ENCODE results near the gene KRTAP5-2. TPM values are rescaled to one million over a fixed set of nuclear protein-coding genes. Genes with fewer than 3 reads are reported as not detected.
"Not testable (repeated sequence)": the region's sequence is repeated elsewhere in the genome, so short reads cannot be mapped to it uniquely, and the experiment has no call there.

The KRTAP5-2 gene
- total RNA-seq, 2 donors from 2014 or later, result not detected

DNA sequence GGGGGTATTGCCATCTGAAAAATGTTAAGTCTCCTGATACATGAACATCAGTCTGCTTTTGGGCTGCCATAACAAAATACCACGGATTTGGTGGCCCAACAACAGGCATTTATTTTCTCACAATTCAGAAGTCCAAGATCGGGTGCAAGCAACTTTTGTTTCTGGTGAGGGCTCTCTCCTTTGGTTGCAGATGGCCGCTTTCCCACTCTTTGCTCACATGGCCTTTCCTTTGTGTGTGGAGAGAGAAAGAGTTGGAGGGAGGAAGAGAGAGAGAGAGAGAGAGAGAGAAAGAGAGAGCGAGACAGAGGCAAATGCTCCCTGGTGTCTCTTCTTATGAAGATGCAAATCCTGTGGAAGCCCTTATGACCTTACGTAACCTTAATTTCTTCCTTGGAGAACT lies 2.5 kb upstream of the KRTAP5-2 start:
- 66 to 90% methylated on average over 3 to 4 of the region's 5 CpGs for WGBS, 2 experiments (ENCODE audit: insufficient coverage in 1 of 2, insufficient read length in 1 of 2)
- Histone ChIP-seq H3K9ac (ENCODE audit: extremely low read depth, low read length, poor library complexity, severe bottlenecking) (no peak overlapping the region), H3K36me3 (ENCODE audit: control insufficient read depth, insufficient read depth, low read length) (no peaks in the 10 kb centered on the region), H3K4me3 (ENCODE audit: low read length) (no peak overlapping the region), H3K4me1 (ENCODE audit: control insufficient read depth, insufficient read depth, low read length) (no peaks in the 10 kb centered on the region), H3K27me3 (ENCODE audit: control insufficient read depth, insufficient read depth, low read length, poor library complexity, severe bottlenecking) (no peaks in the 10 kb centered on the region), H3K27ac (ENCODE audit: low read depth, low read length) (no peak overlapping the region), H3K9me3 (ENCODE audit: control insufficient read depth, low read length) (no peaks in the 10 kb centered on the region)
- H3K9me3 Mint-ChIP-seq, result peaks cover 16% of the 10 kb centered on the region
- peaks cover 34% of the 10 kb centered on the region for H3K27me3 Mint-ChIP-seq (ENCODE audit: insufficient read depth)
- TF ChIP-seq, protein P1, sequence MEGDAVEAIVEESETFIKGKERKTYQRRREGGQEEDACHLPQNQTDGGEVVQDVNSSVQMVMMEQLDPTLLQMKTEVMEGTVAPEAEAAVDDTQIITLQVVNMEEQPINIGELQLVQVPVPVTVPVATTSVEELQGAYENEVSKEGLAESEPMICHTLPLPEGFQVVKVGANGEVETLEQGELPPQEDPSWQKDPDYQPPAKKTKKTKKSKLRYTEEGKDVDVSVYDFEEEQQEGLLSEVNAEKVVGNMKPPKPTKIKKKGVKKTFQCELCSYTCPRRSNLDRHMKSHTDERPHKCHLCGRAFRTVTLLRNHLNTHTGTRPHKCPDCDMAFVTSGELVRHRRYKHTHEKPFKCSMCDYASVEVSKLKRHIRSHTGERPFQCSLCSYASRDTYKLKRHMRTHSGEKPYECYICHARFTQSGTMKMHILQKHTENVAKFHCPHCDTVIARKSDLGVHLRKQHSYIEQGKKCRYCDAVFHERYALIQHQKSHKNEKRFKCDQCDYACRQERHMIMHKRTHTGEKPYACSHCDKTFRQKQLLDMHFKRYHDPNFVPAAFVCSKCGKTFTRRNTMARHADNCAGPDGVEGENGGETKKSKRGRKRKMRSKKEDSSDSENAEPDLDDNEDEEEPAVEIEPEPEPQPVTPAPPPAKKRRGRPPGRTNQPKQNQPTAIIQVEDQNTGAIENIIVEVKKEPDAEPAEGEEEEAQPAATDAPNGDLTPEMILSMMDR (conservative IDR thresholded peaks at IDR 0.05), result no peak
- DNase-seq, result no peak
- H3K4me3 Mint-ChIP-seq, result no peak overlapping the region
- peaks cover 2% of the 10 kb centered on the region for H3K36me3 Mint-ChIP-seq (ENCODE audit: low read depth)
- H3K4me1 Mint-ChIP-seq, result peaks cover 9% of the 10 kb centered on the region
- no peak overlapping the region for H3K27ac Mint-ChIP-seq

DNA sequence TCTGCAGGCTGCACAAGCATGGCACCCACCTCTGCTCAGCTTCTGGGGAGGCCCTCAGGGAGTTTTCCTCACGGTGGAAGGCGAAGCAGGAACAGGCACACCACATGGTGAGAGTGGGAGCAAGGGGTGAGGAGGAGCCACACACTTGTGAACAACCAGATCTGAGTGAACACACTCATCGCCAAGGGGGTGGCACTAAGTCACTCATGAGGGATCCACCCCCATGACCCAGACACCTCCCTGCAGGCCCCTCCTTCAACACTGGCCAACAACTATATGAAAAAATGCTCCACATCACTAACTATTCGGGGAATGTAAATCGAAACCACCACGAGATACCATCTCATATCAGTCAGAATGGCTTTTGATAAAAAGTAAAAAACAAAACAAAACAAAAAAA lies 722 bp upstream of the KRTAP5-2 start:
- Histone ChIP-seq H3K9ac (ENCODE audit: extremely low read depth, low read length, poor library complexity, severe bottlenecking) (no peak overlapping the region), H3K27ac (ENCODE audit: low read depth, low read length) (no peak overlapping the region), H3K4me1 (ENCODE audit: control insufficient read depth, insufficient read depth, low read length) (no peaks in the 10 kb centered on the region), H3K27me3 (ENCODE audit: control insufficient read depth, insufficient read depth, low read length, poor library complexity, severe bottlenecking) (no peaks in the 10 kb centered on the region), H3K9me3 (ENCODE audit: control insufficient read depth, low read length) (no peaks in the 10 kb centered on the region), H3K4me3 (ENCODE audit: low read length) (no peak overlapping the region), H3K36me3 (ENCODE audit: control insufficient read depth, insufficient read depth, low read length) (no peaks in the 10 kb centered on the region)
- TF ChIP-seq, protein P1 (conservative IDR thresholded peaks at IDR 0.05), result no peak
- Mint-ChIP-seq H3K36me3 (ENCODE audit: low read depth) (peaks cover 2% of the 10 kb centered on the region), H3K4me3 (no peak overlapping the region), H3K9me3 (peaks cover 16% of the 10 kb centered on the region), H3K27me3 (ENCODE audit: insufficient read depth) (peaks cover 36% of the 10 kb centered on the region), H3K27ac (no peak overlapping the region), H3K4me1 (peaks cover 9% of the 10 kb centered on the region)
- 60 to 91% methylated on average over 1 to 6 of the region's 6 CpGs for WGBS, 2 experiments (ENCODE audit: insufficient coverage in 1 of 2, insufficient read length in 1 of 2)
- no peak for DNase-seq

DNA sequence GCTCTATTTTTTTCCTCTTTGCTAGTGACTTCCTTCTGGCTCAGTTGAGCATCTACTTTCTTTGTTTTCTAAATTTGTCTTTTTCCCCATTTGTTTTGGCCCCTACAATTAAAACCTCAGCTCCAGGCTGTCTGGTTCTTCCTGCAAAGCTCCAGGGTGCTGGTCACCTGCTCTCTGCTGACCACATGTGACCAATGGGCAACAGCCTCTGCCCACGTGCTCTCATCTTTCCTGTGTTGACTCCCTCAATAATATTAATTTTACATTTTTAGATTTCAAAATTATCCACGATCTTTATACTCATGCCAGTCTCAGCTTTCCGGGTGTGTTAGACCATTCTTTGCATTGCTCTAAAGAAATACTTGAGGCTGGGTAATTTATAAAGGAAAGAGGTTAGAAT lies 312 bp upstream of the KRTAP5-2 start:
- H3K27me3 ChIP-seq (ENCODE audit: control insufficient read depth, insufficient read depth, low read length, poor library complexity, severe bottlenecking); H3K4me3 ChIP-seq (ENCODE audit: low read length); H3K27ac ChIP-seq (ENCODE audit: low read depth, low read length); H3K9me3 ChIP-seq (ENCODE audit: control insufficient read depth, low read length); H3K4me1 Mint-ChIP-seq; H3K4me3 Mint-ChIP-seq; H3K36me3 ChIP-seq (ENCODE audit: control insufficient read depth, insufficient read depth, low read length); H3K27ac Mint-ChIP-seq; DNase-seq; H3K9ac ChIP-seq (ENCODE audit: extremely low read depth, low read length, poor library complexity, severe bottlenecking); H3K4me1 ChIP-seq (ENCODE audit: control insufficient read depth, insufficient read depth, low read length); H3K36me3 Mint-ChIP-seq (ENCODE audit: low read depth): not testable (repeated sequence)
- 91 to 100% methylated on average over 1 to 3 of the region's 3 CpGs for WGBS, 2 experiments (ENCODE audit: insufficient coverage in 1 of 2, insufficient read length in 1 of 2)
- Mint-ChIP-seq H3K9me3 (peaks cover 16% of the 10 kb centered on the region), H3K27me3 (ENCODE audit: insufficient read depth) (peaks cover 36% of the 10 kb centered on the region)

- Histone ChIP-seq H3K9ac (ENCODE audit: extremely low read depth, low read length, poor library complexity, severe bottlenecking) (no peak overlapping the region), H3K4me1 (ENCODE audit: control insufficient read depth, insufficient read depth, low read length) (no peaks in the 10 kb centered on the region), H3K27ac (ENCODE audit: low read depth, low read length) (no peak overlapping the region), H3K27me3 (ENCODE audit: control insufficient read depth, insufficient read depth, low read length, poor library complexity, severe bottlenecking) (no peaks in the 10 kb centered on the region), H3K4me3 (ENCODE audit: low read length) (no peak overlapping the region), H3K36me3 (ENCODE audit: control insufficient read depth, insufficient read depth, low read length) (no peaks in the 10 kb centered on the region), H3K9me3 (ENCODE audit: control insufficient read depth, low read length) (no peaks in the 10 kb centered on the region)
- 90 to 98% methylated on average over 6 to 10 of the region's 10 CpGs for WGBS, 2 experiments (ENCODE audit: insufficient coverage in 1 of 2, insufficient read length in 1 of 2)
- TF ChIP-seq, protein P1 (conservative IDR thresholded peaks at IDR 0.05), result no peak
- Mint-ChIP-seq H3K9me3 (peaks cover 14% of the 10 kb centered on the region), H3K4me3 (no peak overlapping the region), H3K4me1 (peaks cover 9% of the 10 kb centered on the region), H3K27ac (no peak overlapping the region), H3K36me3 (ENCODE audit: low read depth) (peaks cover 2% of the 10 kb centered on the region), H3K27me3 (ENCODE audit: insufficient read depth) (peaks cover 43% of the 10 kb centered on the region)
- DNase-seq, result no peak
These were observed 632 bp downstream of the KRTAP5-2 start for GRCh38 chr11:1597331-1597993.

DNA sequence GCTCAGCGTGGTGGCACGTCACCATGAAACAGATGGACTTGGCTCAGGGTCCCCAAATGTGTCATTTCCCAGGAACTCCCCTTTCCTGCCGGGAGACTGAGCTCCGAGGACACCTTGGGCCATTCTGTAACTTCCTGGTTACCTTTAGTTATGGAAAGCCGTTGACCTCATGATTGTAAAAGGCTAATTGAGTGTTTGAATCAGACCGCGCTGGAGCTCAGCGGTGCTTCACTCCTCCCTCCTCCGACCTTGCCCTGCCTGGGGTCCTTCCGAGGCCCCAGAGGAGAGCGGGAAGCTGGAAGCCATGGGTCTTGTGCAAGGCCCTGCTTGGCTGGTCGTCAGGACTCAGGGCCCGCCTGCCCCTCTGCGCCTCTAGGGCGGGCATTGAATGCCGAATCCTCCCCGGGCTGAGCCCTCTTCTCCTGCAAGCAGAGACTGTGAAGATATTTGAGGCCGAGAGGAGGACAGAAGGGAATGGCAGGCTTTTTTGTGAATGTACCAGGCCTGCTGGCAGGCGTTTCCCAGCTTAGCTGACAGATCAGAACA lies 1.4 kb downstream of the KRTAP5-2 start:
- WGBS, 2 experiments (ENCODE audit: insufficient coverage in 1 of 2, insufficient read length in 1 of 2), result 68 to 88% methylated on average over 10 to 19 of the region's 19 CpGs
- H3K27ac Mint-ChIP-seq; H3K4me3 ChIP-seq (ENCODE audit: low read length); H3K9ac ChIP-seq (ENCODE audit: extremely low read depth, low read length, poor library complexity, severe bottlenecking); H3K4me1 Mint-ChIP-seq; H3K9me3 Mint-ChIP-seq; H3K4me1 ChIP-seq (ENCODE audit: control insufficient read depth, insufficient read depth, low read length); H3K36me3 Mint-ChIP-seq (ENCODE audit: low read depth); H3K36me3 ChIP-seq (ENCODE audit: control insufficient read depth, insufficient read depth, low read length); H3K27me3 ChIP-seq (ENCODE audit: control insufficient read depth, insufficient read depth, low read length, poor library complexity, severe bottlenecking); H3K9me3 ChIP-seq (ENCODE audit: control insufficient read depth, low read length); H3K4me3 Mint-ChIP-seq; H3K27ac ChIP-seq (ENCODE audit: low read depth, low read length): not testable (repeated sequence)
- DNase-seq, result peak; percentile 64
- H3K27me3 Mint-ChIP-seq (ENCODE audit: insufficient read depth), result peaks cover 44% of the 10 kb centered on the region

All from endodermal cell (in vitro differentiated cells).